HTR-8/SVneo (cell line): ENCODE data around the gene ILRUN.
A peak's percentile ranks its signal among the peaks of the same experiment; 100 is the strongest.
"Not testable (repeated sequence)": the region's sequence is repeated elsewhere in the genome, so short reads cannot be mapped to it uniquely, and the experiment has no call there.

Experiments
- DNase-seq: peaks from one replicate; pipeline ENCODE4 v3.0.0; 2011; ENCODE audit warnings: low spot score, mixed read lengths; ENCODE audit not compliant: insufficient read length
- FAIRE-seq: peaks from 2 replicates; lab custom pipeline; 2011; peaks lifted over from hg19 to GRCh38; lab: Jason Lieb, UNC

Gene ILRUN

DNA sequence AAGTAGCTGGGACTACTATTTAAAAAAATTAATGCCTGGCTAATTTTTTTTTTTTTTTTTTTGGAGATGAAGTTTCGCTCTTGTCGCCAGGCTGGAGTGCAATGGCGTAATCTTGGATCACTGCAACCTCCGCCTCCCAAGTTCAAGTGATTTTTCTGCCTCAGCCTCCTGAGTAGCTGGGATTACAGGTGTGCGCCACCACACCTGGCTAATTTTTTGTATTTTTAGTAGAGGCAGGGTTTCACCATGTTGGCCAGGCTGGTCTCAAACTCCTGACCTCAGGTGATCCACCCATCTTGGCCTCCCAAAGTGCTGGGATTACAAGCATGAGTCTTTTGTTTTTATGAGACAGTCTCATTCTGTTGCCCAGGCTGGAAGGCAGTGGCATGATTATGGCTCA, 27.8 kb downstream of the ILRUN start:
- DNase-seq, FAIRE-seq: not testable (repeated sequence)

GRCh38 chr6:34667481-34668238, 28.9 kb downstream of the ILRUN start:
- FAIRE-seq (no peak), DNase-seq (no peak)

GRCh38 chr6:34665019-34665418, 31.5 kb downstream of the ILRUN start:
- FAIRE-seq: no peak

DNA sequence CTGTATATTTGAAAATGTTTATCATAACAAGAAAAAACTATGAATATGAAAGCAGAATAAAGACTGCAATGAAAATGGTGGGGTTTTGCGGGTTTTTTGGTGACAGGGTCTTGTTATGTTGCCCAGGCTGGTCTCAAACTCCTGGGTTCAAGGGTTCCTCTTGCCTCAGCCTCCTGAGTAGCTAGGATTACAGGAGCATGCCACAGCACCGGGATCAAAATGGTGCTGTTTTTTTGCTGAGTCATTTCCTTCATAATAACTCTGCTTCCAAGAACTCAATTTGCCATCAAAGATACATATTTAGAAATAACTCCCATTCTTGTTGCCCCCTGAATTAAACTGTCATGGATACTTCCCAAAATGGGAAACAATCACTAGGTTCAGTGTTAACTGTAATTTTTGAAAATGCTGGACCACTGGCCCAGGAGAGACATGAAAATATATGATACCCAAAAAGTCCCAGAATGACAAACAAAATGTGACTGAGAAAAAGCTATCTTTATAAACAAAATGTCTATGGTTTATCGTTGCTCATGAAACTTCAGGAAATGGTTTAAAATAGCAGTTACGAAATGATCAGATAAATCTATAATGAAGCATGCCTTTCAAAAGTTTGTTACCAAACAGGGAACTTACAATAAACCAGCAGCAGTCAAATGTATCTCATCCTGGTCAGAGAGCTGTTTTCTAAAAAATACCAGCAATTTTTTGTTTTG, 32.2 kb downstream of the ILRUN start:
- no peak for DNase-seq
- FAIRE-seq: peak; percentile 33

More at GRCh38 chr6:34665019-34665418, 31.5 kb downstream of the ILRUN start:
- DNase-seq: no peak

DNA sequence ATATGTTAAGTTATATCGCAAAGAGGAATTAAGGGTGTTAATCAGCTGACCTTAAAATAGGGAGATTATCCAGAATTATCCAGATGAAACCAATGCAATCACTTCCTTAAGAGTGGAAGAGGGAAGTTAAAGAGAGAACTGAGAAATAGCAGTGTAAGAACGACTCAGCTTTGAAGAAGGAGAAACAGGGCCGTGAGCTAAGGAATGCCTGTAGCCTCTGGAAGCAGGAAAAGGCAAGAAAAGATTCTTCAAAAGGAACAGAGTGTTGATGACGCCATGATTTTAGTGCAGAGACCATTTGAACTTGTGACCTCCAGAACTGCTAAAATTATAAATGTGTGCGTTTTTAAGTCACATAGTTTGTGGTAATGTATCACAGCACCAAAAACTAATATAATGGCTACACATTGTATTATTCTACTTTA, 32.7 kb downstream of the ILRUN start:
- no peak for DNase-seq
- FAIRE-seq: no peak

GRCh38 chr6:34663371-34663770, 33.2 kb downstream of the ILRUN start:
- FAIRE-seq (no peak), DNase-seq (no peak)

DNA sequence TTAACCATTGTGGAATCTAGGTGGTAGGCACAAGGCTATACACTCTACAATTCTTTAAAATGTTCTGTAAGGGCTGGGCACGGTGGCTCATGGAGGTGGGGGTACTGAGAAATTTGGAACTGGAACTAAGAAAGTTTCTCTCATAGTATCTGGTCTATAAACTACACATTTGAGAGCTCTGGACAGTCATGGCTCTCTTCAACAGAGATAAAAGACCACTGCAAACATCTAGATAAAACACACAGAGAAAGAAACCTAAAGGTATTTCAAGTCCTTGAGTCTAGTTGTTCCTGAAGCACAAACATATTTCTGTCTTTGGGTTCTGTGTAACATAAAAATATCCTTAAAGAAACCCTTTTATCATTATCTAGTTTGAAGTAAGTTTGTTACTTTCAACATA, 35.2 kb downstream of the ILRUN start:
- FAIRE-seq: no peak
- no peak for DNase-seq

- no peak for FAIRE-seq
- no peak for DNase-seq
These were observed 37.8 kb downstream of the ILRUN start for GRCh38 chr6:34658605-34659265.

- not testable (repeated sequence) for DNase-seq, FAIRE-seq
These were observed 38.5 kb downstream of the ILRUN start for GRCh38 chr6:34657979-34658480.

- no peak for FAIRE-seq
- DNase-seq: peak; percentile 70
These were observed 39.1 kb downstream of the ILRUN start for GRCh38 chr6:34657307-34657978.

DNA sequence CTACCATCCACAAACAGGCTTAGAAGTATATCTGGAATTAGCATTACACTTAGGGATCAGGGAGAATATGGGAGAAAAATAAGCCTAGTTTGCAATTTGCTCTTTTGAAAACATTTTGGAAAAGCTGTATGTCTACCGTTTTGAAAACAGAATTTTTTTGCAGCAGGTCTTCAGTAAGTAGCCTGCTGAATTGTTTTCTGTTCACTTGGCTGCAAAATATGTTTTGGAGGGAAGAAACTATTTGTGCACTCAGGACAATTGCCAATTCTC, 39.6 kb downstream of the ILRUN start:
- DNase-seq (no peak), FAIRE-seq (no peak)

DNA sequence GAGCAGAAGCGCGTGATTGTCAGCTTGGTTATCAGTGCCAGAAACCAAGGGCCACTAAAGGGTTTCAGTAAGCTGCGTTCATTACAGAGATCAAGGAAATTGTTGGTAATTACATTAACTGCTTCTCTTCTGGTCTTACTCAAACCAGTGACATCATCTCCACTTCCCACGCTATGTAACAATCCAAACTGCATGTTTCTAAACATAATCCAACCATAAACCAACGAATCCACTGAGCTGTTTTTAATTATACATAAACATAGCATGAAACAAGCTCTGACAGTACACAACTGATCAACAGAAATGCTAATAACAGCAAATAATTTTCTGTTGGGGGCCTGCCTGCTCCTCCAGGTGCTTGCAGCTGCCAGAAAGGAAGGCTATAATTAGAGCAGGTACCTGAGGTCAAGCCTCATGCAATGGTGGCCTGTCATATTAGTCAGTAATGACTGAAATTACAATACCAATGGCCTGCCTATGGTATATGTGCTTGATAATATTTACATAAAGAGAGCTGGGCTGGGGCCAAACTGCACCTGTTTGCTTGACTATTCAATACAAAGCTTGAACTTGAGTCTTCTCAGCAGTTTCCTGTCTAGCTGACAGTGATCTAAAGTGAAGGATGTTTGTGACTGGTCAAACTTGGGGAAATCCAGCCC, 40.1 kb downstream of the ILRUN start:
- FAIRE-seq: no peak
- DNase-seq: no peak

- FAIRE-seq, DNase-seq: not testable (repeated sequence)
These were observed 40.6 kb downstream of the ILRUN start for GRCh38 chr6:34655876-34656377.

GRCh38 chr6:34654061-34654710, 42.4 kb downstream of the ILRUN start:
- DNase-seq: no peak

DNA sequence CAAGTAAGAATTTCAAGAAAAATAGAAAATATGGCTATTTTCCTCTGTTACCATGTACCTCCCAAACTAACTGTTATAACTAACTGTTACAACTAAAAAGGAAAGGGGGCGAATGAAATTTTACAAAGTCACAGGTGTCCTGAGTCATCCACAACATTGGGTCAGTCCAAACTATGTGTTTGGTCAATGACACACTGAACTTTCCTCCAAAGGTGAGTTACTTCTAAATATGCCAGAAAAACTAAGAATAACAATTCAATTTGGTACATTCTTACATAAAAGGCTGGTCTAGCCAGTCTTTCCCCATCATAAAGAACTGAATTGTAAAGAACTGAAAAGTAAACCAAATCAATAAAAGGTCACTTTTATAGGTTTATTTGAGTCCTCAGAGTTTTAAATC, 44.3 kb downstream of the ILRUN start:
- no peak for FAIRE-seq
- no peak for DNase-seq

More at GRCh38 chr6:34654061-34654710, 42.4 kb downstream of the ILRUN start:
- no peak for FAIRE-seq

GRCh38 chr6:34650823-34651222, 45.7 kb downstream of the ILRUN start:
- no peak for FAIRE-seq

GRCh38 chr6:34650232-34650631, 46.3 kb downstream of the ILRUN start:
- DNase-seq, FAIRE-seq: not testable (repeated sequence)

More at GRCh38 chr6:34650823-34651222, 45.7 kb downstream of the ILRUN start:
- no peak for DNase-seq

GRCh38 chr6:34648806-34649205, 47.8 kb downstream of the ILRUN start:
- DNase-seq (no peak), FAIRE-seq (no peak)
